Measurements from ENCODE around the gene POLR2A.

GRCh38 chr17:7497228-7497627 lies 13.1 kb downstream of the POLR2A start:
- TF ChIP-seq CTCF (IDR thresholded peaks at IDR 0.05) (no peak), POLR2A (IDR thresholded peaks at IDR 0.05) (no peak)

Measured in esophagus squamous epithelium (tissue), 4 donors.